Activated CD4-positive, alpha-beta memory T cell treated with anti-CD3 and anti-CD28 coated beads for 36 hours (primary cell): ENCODE measurements around the gene KCNJ12. TPM values are rescaled to one million over a fixed set of nuclear protein-coding genes. Genes with fewer than 3 reads are reported as not detected.
"Not testable (repeated sequence)": the region's sequence is repeated elsewhere in the genome, so short reads cannot be mapped to it uniquely, and the experiment has no call there.

Experiments used
- CTCF ChIA-PET: fragments of 350-600 bp; sonication (Branson Sonifier 250); formaldehyde crosslinking; loops from one replicate; lab custom pipeline; 2021; ENCODE audit warnings: antibody characterized with exemption, inconsistent platforms; lab: Charles Lee
- POLR2A ChIA-PET: fragments of 350-600 bp; sonication (Branson Sonifier 250); formaldehyde crosslinking; loops from one replicate; lab custom pipeline; 2021; ENCODE audit warnings: antibody characterized with exemption; lab: Charles Lee
- DNase-seq: peaks from one replicate; pipeline ENCODE4 v3.0.0-alpha.2; 2020
- H3K27ac Mint-ChIP-seq: one replicate; pipeline ENCODE4 v1.8.0; 2021; ENCODE audit warnings: mixed read lengths
- H3K27me3 Mint-ChIP-seq: one replicate; pipeline ENCODE4 v1.8.0; 2021; ENCODE audit warnings: mixed read lengths
- H3K36me3 Mint-ChIP-seq: one replicate; pipeline ENCODE4 v1.8.0; 2021; ENCODE audit warnings: mixed read lengths
- H3K4me1 Mint-ChIP-seq: one replicate; pipeline ENCODE4 v1.8.0; 2021; ENCODE audit warnings: low read depth, mixed read lengths
- H3K4me3 Mint-ChIP-seq: one replicate; pipeline ENCODE4 v1.8.0; 2021; ENCODE audit warnings: mild to moderate bottlenecking, mixed read lengths
- H3K9me3 Mint-ChIP-seq: one replicate; pipeline ENCODE4 v1.8.0; 2021; ENCODE audit warnings: mixed read lengths
- intact Hi-C: fragments of 100-400 bp; cut with micrococcal nuclease; formaldehyde crosslinking; loops from one replicate; pipeline ENCODE4 v1.15.1; 2023
- total RNA-seq, 2 experiments: library from RNA; stranded (reverse); gene quantifications; one replicate each; pipeline ENCODE4 v1.2.3, GENCODE V29; 2021

Gene KCNJ12
- total RNA-seq, 2 experiments from 2014 or later: not detected

DNA sequence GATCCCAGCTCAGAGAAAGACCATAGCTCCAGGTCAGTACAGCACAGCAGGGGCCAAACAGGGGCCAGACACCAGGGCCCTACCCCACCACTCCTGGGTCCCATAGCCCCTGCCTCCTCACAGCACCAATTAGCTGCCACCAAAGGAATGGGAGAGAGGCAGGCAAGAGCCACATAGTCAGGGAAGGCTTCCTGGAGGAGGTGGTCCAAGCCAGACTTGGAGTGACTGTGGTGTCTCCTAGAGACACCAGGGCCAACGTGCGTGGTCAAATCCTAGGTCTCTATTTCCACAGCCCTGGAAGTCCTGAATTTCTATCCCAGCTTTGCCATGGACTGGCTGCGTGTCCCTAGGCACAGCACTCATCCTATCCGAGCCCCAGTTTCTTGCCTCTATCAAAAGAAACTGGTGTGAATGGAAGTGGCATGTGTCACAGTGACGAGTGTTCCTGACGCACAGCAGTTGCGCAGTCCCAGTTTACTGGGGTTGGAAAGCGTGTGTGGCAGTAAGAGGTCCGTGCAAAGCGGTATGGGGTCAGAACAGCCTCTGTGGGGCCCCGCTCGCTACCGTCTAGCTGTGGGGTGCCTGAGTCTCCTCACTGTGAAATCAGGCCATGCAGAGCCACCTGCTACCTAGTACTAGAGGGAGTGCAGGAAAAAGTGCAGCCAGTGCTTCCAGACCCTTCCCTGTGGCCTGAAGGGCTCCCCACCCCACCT lies 23.5 kb downstream of the KCNJ12 start:
- CTCF ChIA-PET: no interaction called here

DNA sequence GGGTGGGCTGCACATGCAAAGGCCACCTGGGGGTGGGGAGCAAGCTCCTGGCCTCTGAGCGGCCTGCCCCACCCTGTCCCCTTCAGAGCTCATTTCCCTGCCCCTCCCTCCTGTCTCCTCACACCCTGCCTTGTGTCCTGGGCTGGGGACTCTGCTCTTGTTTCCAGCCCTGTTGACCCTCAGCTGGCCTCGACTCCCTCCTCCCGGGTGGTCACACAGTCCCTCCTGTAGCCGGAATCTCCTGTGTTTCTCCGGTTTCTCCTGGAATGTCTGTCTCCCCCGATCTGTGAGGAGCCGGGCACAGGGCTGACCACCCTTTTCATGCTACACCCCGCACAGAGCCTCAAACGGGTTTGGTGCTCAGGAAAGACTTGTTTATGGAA lies 24.0 kb downstream of the KCNJ12 start:
- H3K27ac Mint-ChIP-seq, H3K27me3 Mint-ChIP-seq, POLR2A ChIA-PET, CTCF ChIA-PET, H3K4me1 Mint-ChIP-seq, H3K9me3 Mint-ChIP-seq, H3K36me3 Mint-ChIP-seq, H3K4me3 Mint-ChIP-seq, DNase-seq: not testable (repeated sequence)
- intact Hi-C loops: loop anchor here (5.0 kb wide), 1 partner anchor 287 kb away; no protein-coding TSS in a partner anchor

More for the DNA sequence above, 23.5 kb downstream of the KCNJ12 start:
- Mint-ChIP-seq H3K36me3 (no peaks in the 10 kb centered on the region), H3K4me3 (no peak overlapping the region), H3K27ac (no peak overlapping the region), H3K4me1 (no peaks in the 10 kb centered on the region), H3K9me3 (no peaks in the 10 kb centered on the region), H3K27me3 (no peaks in the 10 kb centered on the region)
- POLR2A ChIA-PET: no interaction called here
- no peak for DNase-seq
- intact Hi-C loops: loop anchor here (5.0 kb wide), 1 partner anchor 288 kb away; no protein-coding TSS in a partner anchor

DNA sequence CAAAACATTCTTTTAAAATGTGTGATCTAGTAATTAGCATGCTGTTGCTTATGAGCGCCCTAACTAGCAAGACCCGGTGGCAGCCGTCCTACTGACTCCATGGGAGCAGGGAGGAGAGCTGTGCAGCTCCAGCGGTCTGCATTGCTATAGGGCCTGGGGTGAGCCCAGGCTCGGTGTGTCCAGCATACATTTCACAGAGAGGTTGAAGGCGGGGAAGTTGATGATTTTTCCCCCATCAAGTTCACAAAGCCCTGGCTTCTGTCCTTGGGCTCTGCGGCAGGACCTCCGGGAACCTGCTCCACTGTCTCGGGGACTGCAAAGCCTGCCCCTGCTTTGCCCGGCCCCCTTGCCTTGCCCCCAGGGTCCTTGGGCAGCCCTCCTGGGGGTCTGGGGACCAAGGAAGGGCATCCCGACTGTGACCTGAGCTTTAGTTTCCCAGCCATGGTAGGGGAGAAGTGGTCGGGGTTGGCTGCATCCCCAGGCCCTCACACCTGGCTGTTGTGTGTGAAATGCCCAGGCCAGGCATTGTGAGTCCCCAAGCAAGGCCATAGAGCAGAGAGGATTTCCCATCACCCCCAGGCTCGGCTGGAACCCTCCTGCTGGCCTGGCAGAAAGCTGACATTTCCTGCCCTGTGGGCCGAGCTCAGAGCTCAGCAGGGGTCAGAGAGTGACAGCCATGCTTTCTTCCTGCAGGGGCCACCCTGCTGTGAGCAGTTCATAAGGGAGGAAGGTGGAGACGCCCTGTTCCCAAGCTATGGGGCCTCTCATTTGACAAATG lies 24.8 kb downstream of the KCNJ12 start:
- intact Hi-C loops: loop anchor here (5.0 kb wide), 1 partner anchor 286 kb away; no protein-coding TSS in a partner anchor
- Mint-ChIP-seq H3K9me3 (no peaks in the 10 kb centered on the region), H3K4me3 (no peak overlapping the region), H3K4me1 (no peaks in the 10 kb centered on the region), H3K36me3 (no peaks in the 10 kb centered on the region), H3K27ac (no peak overlapping the region), H3K27me3 (no peaks in the 10 kb centered on the region)
- CTCF ChIA-PET: no interaction called here
- POLR2A ChIA-PET: no interaction called here
- no peak for DNase-seq

DNA sequence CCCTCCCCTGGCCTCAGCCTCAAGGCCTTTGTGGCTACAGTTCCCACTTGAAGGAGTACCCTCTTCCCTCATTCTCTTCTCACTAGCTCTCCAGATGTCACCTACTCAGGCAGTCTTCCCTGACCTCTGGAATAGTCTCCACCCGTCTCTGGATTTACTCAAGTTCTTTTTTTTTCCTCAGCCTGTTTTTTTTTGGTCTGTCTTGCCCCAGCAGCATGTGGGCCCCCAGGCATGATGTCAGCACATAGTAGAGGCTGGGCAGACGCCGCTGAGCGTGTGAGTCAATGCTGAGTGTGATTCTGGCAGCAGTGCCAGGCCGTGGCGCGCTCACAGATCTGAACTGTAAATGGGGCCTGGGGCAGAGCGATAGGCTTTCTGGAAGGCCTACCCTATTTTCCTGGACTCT lies 26.0 kb downstream of the KCNJ12 start:
- H3K4me3 Mint-ChIP-seq, DNase-seq, H3K27ac Mint-ChIP-seq, H3K4me1 Mint-ChIP-seq, H3K9me3 Mint-ChIP-seq, POLR2A ChIA-PET, CTCF ChIA-PET, H3K36me3 Mint-ChIP-seq, H3K27me3 Mint-ChIP-seq: not testable (repeated sequence)
- intact Hi-C loops: loop anchor here (5.0 kb wide), 1 partner anchor 285 kb away; no protein-coding TSS in a partner anchor

DNA sequence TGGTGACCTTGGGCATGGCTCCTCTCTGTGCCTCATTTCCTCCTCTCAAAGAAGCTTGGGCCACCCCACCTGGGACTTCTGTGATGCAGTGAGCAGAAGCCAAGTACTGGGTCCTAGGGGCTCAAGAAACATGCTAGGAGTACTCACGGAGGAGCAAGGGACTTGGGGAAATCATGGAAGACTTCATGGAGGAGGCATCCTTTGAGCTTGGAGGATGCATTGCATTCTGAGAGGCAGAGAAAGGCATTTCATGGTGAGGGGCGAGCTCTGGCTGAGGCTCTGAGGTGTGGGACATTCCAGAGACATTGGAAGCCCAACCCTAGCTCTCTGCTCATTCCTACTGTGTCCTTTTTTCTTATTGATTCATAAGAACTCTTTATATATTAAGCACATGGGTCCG lies 26.8 kb downstream of the KCNJ12 start:
- H3K27me3 Mint-ChIP-seq, CTCF ChIA-PET, H3K9me3 Mint-ChIP-seq, H3K27ac Mint-ChIP-seq, POLR2A ChIA-PET, DNase-seq, H3K36me3 Mint-ChIP-seq, H3K4me1 Mint-ChIP-seq, H3K4me3 Mint-ChIP-seq: not testable (repeated sequence)
- intact Hi-C loops: loop anchor here (5.0 kb wide), 1 partner anchor 284 kb away; no protein-coding TSS in a partner anchor

DNA sequence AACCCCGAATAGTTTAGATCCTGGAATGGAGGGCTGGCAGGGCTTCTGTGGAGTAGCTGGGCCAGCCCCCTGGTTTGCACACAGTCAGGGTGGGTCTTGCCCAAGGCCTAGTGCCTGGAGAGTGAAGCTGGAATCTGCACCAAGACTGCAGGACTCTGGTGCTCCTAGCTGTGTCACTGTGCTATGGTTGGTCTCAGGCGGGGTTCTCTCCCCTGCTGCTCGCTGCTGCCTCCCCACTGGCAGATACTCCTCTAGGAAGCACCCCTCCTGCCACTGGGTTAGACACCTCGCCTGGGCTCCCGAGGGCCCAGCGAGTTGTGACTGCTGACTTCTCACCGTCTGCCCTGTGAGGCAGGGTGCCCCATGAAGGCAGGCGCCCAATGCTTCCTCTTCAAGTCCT lies 27.9 kb downstream of the KCNJ12 start:
- H3K4me3 Mint-ChIP-seq, H3K27ac Mint-ChIP-seq, CTCF ChIA-PET, H3K36me3 Mint-ChIP-seq, H3K27me3 Mint-ChIP-seq, DNase-seq, H3K4me1 Mint-ChIP-seq, H3K9me3 Mint-ChIP-seq, POLR2A ChIA-PET: not testable (repeated sequence)
- intact Hi-C loops: loop anchor here (5.0 kb wide), 1 partner anchor 283 kb away; no protein-coding TSS in a partner anchor

DNA sequence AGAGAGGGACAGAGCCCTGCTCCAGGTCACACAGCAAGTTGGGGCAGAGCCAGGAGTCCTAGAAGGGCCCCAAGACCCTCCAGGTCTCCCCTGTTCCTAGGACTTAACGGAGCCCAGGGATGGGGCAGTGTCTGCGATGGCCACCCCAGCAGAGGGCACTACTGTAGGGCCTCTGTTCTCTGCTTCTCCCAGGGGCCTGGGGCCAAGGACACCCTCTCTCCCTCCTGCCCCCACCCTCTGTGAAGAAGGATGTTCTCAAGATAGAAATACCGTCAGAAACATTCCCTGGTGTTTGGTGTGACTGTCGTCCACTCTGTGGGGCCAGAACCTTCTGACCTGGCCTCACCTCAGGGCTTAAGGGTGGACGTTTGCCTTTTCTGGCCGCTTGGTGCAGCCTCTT lies 28.4 kb downstream of the KCNJ12 start:
- H3K9me3 Mint-ChIP-seq, H3K4me3 Mint-ChIP-seq, CTCF ChIA-PET, H3K4me1 Mint-ChIP-seq, H3K27me3 Mint-ChIP-seq, H3K27ac Mint-ChIP-seq, POLR2A ChIA-PET, H3K36me3 Mint-ChIP-seq, DNase-seq: not testable (repeated sequence)
- intact Hi-C loops: loop anchor here (5.0 kb wide), 1 partner anchor 283 kb away; no protein-coding TSS in a partner anchor

DNA sequence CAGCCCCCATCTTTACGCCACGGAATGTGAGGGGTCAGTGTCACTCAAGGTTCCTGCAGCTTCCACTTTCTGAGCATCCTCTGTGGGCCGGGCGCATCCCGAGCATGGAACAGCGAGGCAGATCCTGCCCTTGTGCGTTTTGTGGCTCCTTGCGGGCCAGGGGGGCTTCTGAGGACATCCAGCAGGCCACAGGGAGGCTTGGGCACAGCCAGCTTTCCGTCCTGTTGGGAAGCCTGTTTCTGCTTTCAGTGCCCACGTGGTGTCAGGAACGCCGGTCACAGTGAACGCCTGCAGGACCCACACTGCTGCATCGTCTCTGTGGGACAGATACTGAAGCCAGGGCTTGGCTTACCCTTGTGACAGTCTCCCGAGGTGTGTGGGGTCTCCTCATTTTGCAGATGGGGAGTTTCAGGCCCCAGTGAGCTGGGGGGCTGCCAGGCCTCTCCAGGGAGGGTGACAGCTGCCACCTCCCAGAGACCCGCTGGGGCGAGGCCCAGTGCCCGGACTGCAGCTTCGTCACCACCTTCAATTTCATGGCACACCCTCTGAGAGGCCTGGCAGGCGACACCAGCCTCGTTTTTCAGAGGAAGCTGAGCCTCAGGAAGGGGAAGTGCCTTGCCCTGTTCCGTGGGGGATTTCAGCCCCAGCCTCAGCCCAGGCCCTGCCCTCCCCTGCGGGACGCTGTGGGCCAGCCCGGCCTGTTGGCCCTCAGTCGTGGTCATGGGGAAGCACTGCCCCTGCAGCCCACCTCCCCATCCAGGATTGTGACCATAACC lies 29.0 kb downstream of the KCNJ12 start:
- H3K4me3 Mint-ChIP-seq, H3K4me1 Mint-ChIP-seq, DNase-seq, H3K27ac Mint-ChIP-seq, POLR2A ChIA-PET, H3K9me3 Mint-ChIP-seq, H3K36me3 Mint-ChIP-seq, CTCF ChIA-PET, H3K27me3 Mint-ChIP-seq: not testable (repeated sequence)
- intact Hi-C loops: loop anchor here (5.0 kb wide), 1 partner anchor 282 kb away; no protein-coding TSS in a partner anchor

DNA sequence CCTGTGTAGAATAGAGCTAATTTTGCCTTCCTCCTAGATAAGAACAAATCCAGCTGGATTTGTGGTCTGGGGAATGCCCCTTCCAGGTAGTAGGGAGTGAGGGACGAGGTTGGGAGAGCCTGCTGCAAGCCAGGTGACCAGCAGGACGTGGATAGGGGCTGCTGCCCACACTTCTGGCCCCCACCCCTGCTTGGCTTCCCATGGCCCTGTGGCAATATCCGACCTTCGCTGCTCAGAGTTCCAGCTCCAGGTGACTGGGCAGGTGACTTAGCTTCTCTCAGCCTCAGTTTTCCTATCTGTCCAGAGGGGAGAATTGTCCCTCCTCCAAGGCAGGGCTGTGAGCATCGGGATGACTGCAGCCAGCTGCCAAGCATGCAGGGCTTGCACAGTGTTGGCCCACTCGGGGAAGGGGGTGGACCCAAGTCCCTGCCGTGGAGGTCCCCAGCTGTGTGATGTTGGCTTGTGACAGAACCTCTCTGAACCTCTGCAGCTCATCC lies 29.8 kb downstream of the KCNJ12 start:
- H3K9me3 Mint-ChIP-seq, H3K36me3 Mint-ChIP-seq, POLR2A ChIA-PET, H3K27ac Mint-ChIP-seq, intact Hi-C loops, DNase-seq, CTCF ChIA-PET, H3K4me3 Mint-ChIP-seq, H3K4me1 Mint-ChIP-seq, H3K27me3 Mint-ChIP-seq: not testable (repeated sequence)

DNA sequence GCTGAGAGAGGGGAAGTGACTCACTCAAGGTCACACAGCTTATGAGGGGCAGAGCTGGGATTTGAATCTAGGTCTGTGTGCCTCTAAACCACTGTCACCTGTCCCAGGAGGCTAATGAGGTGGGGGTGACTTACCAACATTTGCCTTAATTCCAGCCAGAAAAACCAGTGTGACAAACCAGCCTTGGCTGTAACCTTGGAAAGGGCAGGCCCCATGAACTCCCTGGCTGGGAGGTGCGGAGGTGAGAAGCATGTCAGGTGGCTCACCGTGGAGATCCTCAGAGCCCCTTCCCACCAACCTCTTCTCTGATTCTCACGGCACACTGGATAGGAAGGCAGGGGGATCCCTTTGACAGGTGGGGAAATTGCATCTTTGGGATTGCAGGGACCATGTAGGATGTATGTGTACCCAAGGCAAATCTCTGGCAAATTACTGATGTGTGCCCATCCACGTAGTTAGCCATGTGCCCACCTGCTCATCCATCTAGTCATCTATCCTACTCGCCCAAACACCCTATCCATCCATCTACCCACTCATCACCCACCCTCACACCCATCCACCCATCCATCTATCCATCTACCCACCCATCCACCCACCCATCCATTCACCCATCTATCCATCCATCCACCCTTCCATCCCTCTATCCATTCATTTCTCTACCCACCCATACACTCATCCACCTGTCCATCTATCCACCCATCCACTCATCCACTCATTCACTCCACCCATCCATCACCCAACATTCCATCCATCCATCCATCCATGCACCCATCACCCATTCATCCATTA lies 30.7 kb downstream of the KCNJ12 start:
- intact Hi-C loops, H3K27me3 Mint-ChIP-seq, H3K4me1 Mint-ChIP-seq, CTCF ChIA-PET, H3K9me3 Mint-ChIP-seq, H3K27ac Mint-ChIP-seq, H3K4me3 Mint-ChIP-seq, DNase-seq, H3K36me3 Mint-ChIP-seq, POLR2A ChIA-PET: not testable (repeated sequence)

DNA sequence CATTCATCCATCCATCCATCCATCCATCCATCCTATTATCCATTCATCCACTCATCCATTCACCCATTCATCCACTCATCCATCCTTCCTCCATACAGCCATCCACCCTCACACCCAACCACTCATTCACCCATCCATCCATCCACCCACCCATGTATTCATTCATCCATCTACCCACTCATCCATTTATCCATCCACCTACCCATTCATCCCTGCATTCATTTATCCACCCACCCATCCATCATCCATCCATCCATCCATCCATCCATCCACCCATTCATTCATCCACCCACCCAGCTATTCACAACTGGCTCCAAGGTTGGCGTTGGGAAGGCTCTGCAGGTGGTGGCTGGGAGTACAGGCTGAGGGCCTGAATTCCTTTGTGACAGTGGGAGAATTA lies 31.6 kb downstream of the KCNJ12 start:
- H3K36me3 Mint-ChIP-seq, DNase-seq, H3K27ac Mint-ChIP-seq, POLR2A ChIA-PET, H3K27me3 Mint-ChIP-seq, H3K4me1 Mint-ChIP-seq, H3K9me3 Mint-ChIP-seq, intact Hi-C loops, CTCF ChIA-PET, H3K4me3 Mint-ChIP-seq: not testable (repeated sequence)
